HCT116 (cell line): ENCODE measurements around the gene IFT122.

Experiments
- ELF1 ChIP-seq: IDR thresholded peaks from 2 replicates; pipeline ENCODE4 v1.6.1; 2012; ENCODE audit warnings: low read depth, borderline replicate concordance
- EZH2 ChIP-seq: fragments of 200-600 bp; sonication (generic); IDR thresholded peaks from 2 replicates; pipeline ENCODE4 v1.6.1; 2017; ENCODE audit warnings: antibody characterized with exemption, mixed run types
- FOSL1 ChIP-seq: IDR thresholded peaks from 2 replicates; pipeline ENCODE4 v1.6.1; 2012; ENCODE audit warnings: low read depth
- POLR2A ChIP-seq: IDR thresholded peaks from 2 replicates; pipeline ENCODE4 v1.7.0; 2011; ENCODE audit warnings: borderline replicate concordance; ENCODE audit not compliant: insufficient read depth, insufficient read length; ENCODE audit errors: extremely low read depth
- POLR2AphosphoS5 ChIP-seq: IDR thresholded peaks from 2 replicates; pipeline ENCODE4 v1.6.1; 2011; ENCODE audit warnings: mild to moderate bottlenecking, low read depth, low read length, moderate library complexity
- RAD21 ChIP-seq: IDR thresholded peaks from 2 replicates; pipeline ENCODE4 v1.6.1; 2012; ENCODE audit warnings: low read depth, mild to moderate bottlenecking
- SIN3A ChIP-seq: IDR thresholded peaks from 2 replicates; pipeline ENCODE4 v1.6.1; 2012; ENCODE audit warnings: low read depth
- SP1 ChIP-seq: IDR thresholded peaks from 2 replicates; pipeline ENCODE4 v1.6.1; 2012; ENCODE audit warnings: low read depth
- TF ChIP-seq, protein P1 (sequence below), 3 experiments: fragments of 200-600 bp in 1 of 3; sonication (generic) in 1 of 3; IDR thresholded peaks in 2 of 3; conservative IDR thresholded peaks in 1 of 3; 2 replicates each; pipeline ENCODE4 v1.5.1; 2012 to 2017; ENCODE audit warnings: low read depth in 2 of 3, low read length in 2 of 3, antibody characterized with exemption in 1 of 3, borderline replicate concordance in 1 of 3, control low read depth in 1 of 3, mild to moderate bottlenecking in 1 of 3, mixed read lengths in 1 of 3, mixed run types in 1 of 3, moderate library complexity in 1 of 3; ENCODE audit not compliant: insufficient read depth in 1 of 3
- TF ChIP-seq, protein P2 (sequence below): IDR thresholded peaks from 2 replicates; pipeline ENCODE4 v1.6.1; 2012
- TF ChIP-seq, protein P3 (sequence below): IDR thresholded peaks from 2 replicates; pipeline ENCODE4 v1.6.1; 2012; ENCODE audit warnings: low read depth

DNA sequence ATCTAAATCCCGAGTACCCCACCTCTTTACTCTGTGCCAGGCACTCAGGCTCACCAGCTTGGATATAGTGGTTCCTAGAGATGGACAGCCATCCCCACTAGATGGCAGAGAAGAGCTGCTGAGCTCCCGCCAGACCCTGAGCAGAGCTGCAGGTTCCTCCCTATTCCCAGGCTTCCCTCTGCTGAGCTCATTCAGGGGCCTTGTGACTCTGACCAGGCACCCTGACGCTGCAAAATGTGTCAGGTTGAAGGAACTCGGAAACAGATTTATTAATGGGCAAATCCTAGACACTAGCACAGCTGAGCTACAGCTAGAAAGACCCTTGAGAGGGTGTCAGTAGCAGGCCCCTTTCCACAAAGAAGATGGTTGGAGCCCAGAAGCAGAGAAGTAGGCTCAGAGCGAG is 50.2 kb downstream of the IFT122 start:
- TF ChIP-seq, protein P1, sequence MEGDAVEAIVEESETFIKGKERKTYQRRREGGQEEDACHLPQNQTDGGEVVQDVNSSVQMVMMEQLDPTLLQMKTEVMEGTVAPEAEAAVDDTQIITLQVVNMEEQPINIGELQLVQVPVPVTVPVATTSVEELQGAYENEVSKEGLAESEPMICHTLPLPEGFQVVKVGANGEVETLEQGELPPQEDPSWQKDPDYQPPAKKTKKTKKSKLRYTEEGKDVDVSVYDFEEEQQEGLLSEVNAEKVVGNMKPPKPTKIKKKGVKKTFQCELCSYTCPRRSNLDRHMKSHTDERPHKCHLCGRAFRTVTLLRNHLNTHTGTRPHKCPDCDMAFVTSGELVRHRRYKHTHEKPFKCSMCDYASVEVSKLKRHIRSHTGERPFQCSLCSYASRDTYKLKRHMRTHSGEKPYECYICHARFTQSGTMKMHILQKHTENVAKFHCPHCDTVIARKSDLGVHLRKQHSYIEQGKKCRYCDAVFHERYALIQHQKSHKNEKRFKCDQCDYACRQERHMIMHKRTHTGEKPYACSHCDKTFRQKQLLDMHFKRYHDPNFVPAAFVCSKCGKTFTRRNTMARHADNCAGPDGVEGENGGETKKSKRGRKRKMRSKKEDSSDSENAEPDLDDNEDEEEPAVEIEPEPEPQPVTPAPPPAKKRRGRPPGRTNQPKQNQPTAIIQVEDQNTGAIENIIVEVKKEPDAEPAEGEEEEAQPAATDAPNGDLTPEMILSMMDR (IDR thresholded peaks at IDR 0.05 in 2 of 3, conservative IDR thresholded peaks at IDR 0.05 in 1 of 3; ENCODE audit: borderline replicate concordance in 1 of 3, insufficient read depth in 1 of 3, low read depth in 2 of 3, low read length in 2 of 3), result peak; percentile 84 to 87 (median 86)
- no peak for TF ChIP-seq POLR2AphosphoS5
- no peak for TF ChIP-seq FOSL1
- TF ChIP-seq SIN3A, result no peak
- TF ChIP-seq SP1, result no peak
- TF ChIP-seq POLR2A, result no peak
- no peak for TF ChIP-seq ELF1
- TF ChIP-seq, protein P2, sequence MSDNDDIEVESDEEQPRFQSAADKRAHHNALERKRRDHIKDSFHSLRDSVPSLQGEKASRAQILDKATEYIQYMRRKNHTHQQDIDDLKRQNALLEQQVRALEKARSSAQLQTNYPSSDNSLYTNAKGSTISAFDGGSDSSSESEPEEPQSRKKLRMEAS, result no peak
- TF ChIP-seq, protein P3, sequence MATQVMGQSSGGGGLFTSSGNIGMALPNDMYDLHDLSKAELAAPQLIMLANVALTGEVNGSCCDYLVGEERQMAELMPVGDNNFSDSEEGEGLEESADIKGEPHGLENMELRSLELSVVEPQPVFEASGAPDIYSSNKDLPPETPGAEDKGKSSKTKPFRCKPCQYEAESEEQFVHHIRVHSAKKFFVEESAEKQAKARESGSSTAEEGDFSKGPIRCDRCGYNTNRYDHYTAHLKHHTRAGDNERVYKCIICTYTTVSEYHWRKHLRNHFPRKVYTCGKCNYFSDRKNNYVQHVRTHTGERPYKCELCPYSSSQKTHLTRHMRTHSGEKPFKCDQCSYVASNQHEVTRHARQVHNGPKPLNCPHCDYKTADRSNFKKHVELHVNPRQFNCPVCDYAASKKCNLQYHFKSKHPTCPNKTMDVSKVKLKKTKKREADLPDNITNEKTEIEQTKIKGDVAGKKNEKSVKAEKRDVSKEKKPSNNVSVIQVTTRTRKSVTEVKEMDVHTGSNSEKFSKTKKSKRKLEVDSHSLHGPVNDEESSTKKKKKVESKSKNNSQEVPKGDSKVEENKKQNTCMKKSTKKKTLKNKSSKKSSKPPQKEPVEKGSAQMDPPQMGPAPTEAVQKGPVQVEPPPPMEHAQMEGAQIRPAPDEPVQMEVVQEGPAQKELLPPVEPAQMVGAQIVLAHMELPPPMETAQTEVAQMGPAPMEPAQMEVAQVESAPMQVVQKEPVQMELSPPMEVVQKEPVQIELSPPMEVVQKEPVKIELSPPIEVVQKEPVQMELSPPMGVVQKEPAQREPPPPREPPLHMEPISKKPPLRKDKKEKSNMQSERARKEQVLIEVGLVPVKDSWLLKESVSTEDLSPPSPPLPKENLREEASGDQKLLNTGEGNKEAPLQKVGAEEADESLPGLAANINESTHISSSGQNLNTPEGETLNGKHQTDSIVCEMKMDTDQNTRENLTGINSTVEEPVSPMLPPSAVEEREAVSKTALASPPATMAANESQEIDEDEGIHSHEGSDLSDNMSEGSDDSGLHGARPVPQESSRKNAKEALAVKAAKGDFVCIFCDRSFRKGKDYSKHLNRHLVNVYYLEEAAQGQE, result no peak
- no peak for TF ChIP-seq EZH2
- TF ChIP-seq RAD21, result peak; percentile 95
